ENCODE data around the gene RELB. TPM values are rescaled to one million over a fixed set of nuclear protein-coding genes. Genes with fewer than 3 reads are reported as not detected.

RELB gene
- total RNA-seq = 10 to 100 TPM in 3 of 4 donors, 1 to 10 TPM in 1; 8.4 to 21.5 (median 12.9) TPM

GRCh38 chr19:45001087-45001739 is at the start of gene RELB:
Gene RELB (plus strand): TSS chr19:45001464. CDS start chr19:45001580, 116 bp downstream.
- DNase-seq = peak; percentile 88 to 92
- Histone ChIP-seq H3K4me3 (peak within 1 kb of the TSS; percentile 74 to 95 (median 92)), H3K4me1 (peaks cover 0 to 8% of the 10 kb centered on the region in 2 donors), H3K27me3 (no peaks in the 10 kb centered on the region), H3K27ac (peak within 1 kb of the TSS; percentile 98 to 100 (median 100)), H3K36me3 (peaks cover 0 to 10% of the 10 kb centered on the region in 2 donors), H3K9me3 (no peaks in the 10 kb centered on the region)
- intact Hi-C loops (cut with DNase I; ENCODE audit: low total_unique reads) (loop anchor here (2.0 to 5.0 kb wide), 3 partner anchors 38 to 154 kb away; partner anchors contain the start of genes CLASRP, CLPTM1 and NECTIN2), in situ Hi-C loops (cut with MboI; ENCODE audit: low sequenced_read_pairs in 4 of 4) (no loop called here)
- peak; percentile 80 to 84 for ATAC-seq
- TF ChIP-seq POLR2A (IDR thresholded peaks at IDR 0.05) = no peak
- peak in 1 of 5 experiments; percentile 18 for TF ChIP-seq CTCF (IDR thresholded peaks at IDR 0.05 in 4 of 5, conservative IDR thresholded peaks at IDR 0.05 in 1 of 5)

- H3K36me3 ChIP-seq = peaks cover 0 to 6% of the 10 kb centered on the region in 2 donors
- no peaks in the 10 kb centered on the region for H3K27me3 ChIP-seq
- H3K9me3 ChIP-seq = no peaks in the 10 kb centered on the region
- DNase-seq (no peak), ATAC-seq (no peak)
- in situ Hi-C loops (cut with MboI; ENCODE audit: low sequenced_read_pairs in 4 of 4) (loop anchor here in 3 of 4 donors (5.0 to 10.0 kb wide), 3 partner anchors 47 to 59 kb away; partner anchors contain the start of genes APOE (in 2 of the 3) and TOMM40 (in 1 of the 3)), intact Hi-C loops (cut with DNase I; ENCODE audit: low total_unique reads) (loop anchor here (2.0 to 10.0 kb wide), 3 partner anchors 47 to 209 kb away; partner anchors contain the start of genes BCL3, CLASRP and RELB)
- H3K4me3 ChIP-seq = peak overlapping the region; percentile 93 to 99 (median 96)
- H3K4me1 ChIP-seq = peaks cover 40 to 45% of the 10 kb centered on the region in 2 donors
- peak overlapping the region; percentile 89 to 95 (median 92) for H3K27ac ChIP-seq
- no peak for TF ChIP-seq POLR2A (IDR thresholded peaks at IDR 0.05)
Measured at GRCh38 chr19:44954278-44954648, 47.0 kb upstream of the RELB start.

GRCh38 chr19:44954649-44955504 is 46.4 kb upstream of the RELB start, which contains the start of gene CLPTM1:
Gene CLPTM1 (plus strand): TSS chr19:44955380. CDS start chr19:44955396, 16 bp downstream.
- Histone ChIP-seq H3K36me3 (peaks cover 0 to 5% of the 10 kb centered on the region in 2 donors), H3K27ac (peak within 1 kb of the TSS; percentile 89 to 95 (median 92)), H3K27me3 (no peaks in the 10 kb centered on the region), H3K9me3 (no peaks in the 10 kb centered on the region), H3K4me1 (peaks cover 44 to 45% of the 10 kb centered on the region in 2 donors), H3K4me3 (peak within 1 kb of the TSS; percentile 93 to 99 (median 96))
- intact Hi-C loops (cut with DNase I; ENCODE audit: low total_unique reads) (loop anchor here (2.0 to 10.0 kb wide), 5 partner anchors 46 to 210 kb away; partner anchors contain the start of genes BCL3, CLASRP, NECTIN2 and RELB), in situ Hi-C loops (cut with MboI; ENCODE audit: low sequenced_read_pairs in 4 of 4) (loop anchor here in 3 of 4 donors (5.0 to 10.0 kb wide), 3 partner anchors 48 to 60 kb away; partner anchors contain the start of genes APOE (in 2 of the 3) and TOMM40 (in 1 of the 3))
- TF ChIP-seq CTCF (IDR thresholded peaks at IDR 0.05 in 4 of 5, conservative IDR thresholded peaks at IDR 0.05 in 1 of 5) (peak in 2 of 5 experiments; percentile 56 to 69), POLR2A (IDR thresholded peaks at IDR 0.05) (peak; percentile 59 to 63)
- ATAC-seq (peak; percentile 90 to 95), DNase-seq (peak; percentile 95 to 96)

- no peak for DNase-seq
- peak in 1 of 2 donors; percentile 8 for ATAC-seq
- Histone ChIP-seq H3K4me1 (peaks cover 44 to 51% of the 10 kb centered on the region in 2 donors), H3K36me3 (no peaks in the 10 kb centered on the region), H3K27ac (peak overlapping the region; percentile 89 to 95 (median 92)), H3K9me3 (no peaks in the 10 kb centered on the region), H3K27me3 (no peaks in the 10 kb centered on the region), H3K4me3 (peak overlapping the region; percentile 93 to 99 (median 96))
- no peak for TF ChIP-seq POLR2A (IDR thresholded peaks at IDR 0.05)
- TF ChIP-seq CTCF (IDR thresholded peaks at IDR 0.05 in 4 of 5, conservative IDR thresholded peaks at IDR 0.05 in 1 of 5) = no peak
- intact Hi-C loops (cut with DNase I; ENCODE audit: low total_unique reads) (loop anchor here (2.0 to 10.0 kb wide), 5 partner anchors 45 to 211 kb away; partner anchors contain the start of genes BCL3, CLASRP, NECTIN2 and RELB), in situ Hi-C loops (cut with MboI; ENCODE audit: low sequenced_read_pairs in 4 of 4) (loop anchor here in 2 of 4 donors (10.0 kb wide), 2 partner anchors 51 to 61 kb away; partner anchors contain the start of genes APOE (in 1 of the 2) and TOMM40 (in 1 of the 2))
Measured at GRCh38 chr19:44955505-44956439, 45.5 kb upstream of the RELB start.

All from gastrocnemius medialis (tissue), 4 donors.